H9 (cell line): Measurements from ENCODE around the gene FCMR. TPM values are rescaled to one million over a fixed set of nuclear protein-coding genes. Genes with fewer than 3 reads are reported as not detected.

Experiments
- DNase-seq: peaks from one replicate; pipeline ENCODE4 v3.0.0-alpha.2; 2017
- H2AFZ ChIP-seq: one replicate; pipeline ENCODE4 v1.6.1; 2013; ENCODE audit warnings: mild to moderate bottlenecking, low read length, control low read depth, moderate library complexity
- H2AK5ac ChIP-seq: 2 replicates; pipeline ENCODE4 v1.6.1; 2013; ENCODE audit warnings: low read length, control low read depth, mixed read lengths; ENCODE audit not compliant: insufficient read length
- H2BK120ac ChIP-seq: one replicate; pipeline ENCODE4 v1.6.1; 2013; ENCODE audit warnings: low read depth, mild to moderate bottlenecking, low read length, control low read depth, inconsistent platforms; ENCODE audit not compliant: poor library complexity, severe bottlenecking
- H2BK12ac ChIP-seq: 2 replicates; pipeline ENCODE4 v1.6.1; 2013; ENCODE audit warnings: low read length, control low read depth, mixed read lengths, low read depth; ENCODE audit not compliant: insufficient read length
- H2BK15ac ChIP-seq: 2 replicates; pipeline ENCODE4 v1.6.1; 2013; ENCODE audit warnings: low read depth, low read length, control low read depth
- H2BK20ac ChIP-seq: one replicate; pipeline ENCODE4 v1.6.1; 2013; ENCODE audit warnings: low read depth, mild to moderate bottlenecking, low read length, control low read depth, inconsistent platforms; ENCODE audit not compliant: poor library complexity, severe bottlenecking
- H2BK5ac ChIP-seq: 2 replicates; pipeline ENCODE4 v1.6.1; 2013; ENCODE audit warnings: low read length, control low read depth, mixed read lengths; ENCODE audit not compliant: insufficient read length
- H3K14ac ChIP-seq: 2 replicates; pipeline ENCODE4 v1.6.1; 2013; ENCODE audit warnings: low read length, control low read depth; ENCODE audit not compliant: insufficient read depth
- H3K18ac ChIP-seq: 2 replicates; pipeline ENCODE4 v1.6.1; 2013; ENCODE audit warnings: low read depth, mild to moderate bottlenecking, mixed read lengths, low read length, control low read depth; ENCODE audit not compliant: insufficient read length
- H3K23ac ChIP-seq: 2 replicates; pipeline ENCODE4 v1.6.1; 2013; ENCODE audit warnings: low read length, control low read depth, mixed read lengths, low read depth; ENCODE audit not compliant: insufficient read length
- H3K23me2 ChIP-seq: 2 replicates; pipeline ENCODE4 v1.6.1; 2013; ENCODE audit warnings: low read depth, mild to moderate bottlenecking, mixed read lengths, low read length, control low read depth; ENCODE audit not compliant: insufficient read length, poor library complexity, severe bottlenecking
- H3K27ac ChIP-seq: 2 replicates; pipeline ENCODE4 v1.5.1; 2013; ENCODE audit warnings: low read length, control low read depth, mixed read lengths, low read depth; ENCODE audit not compliant: insufficient read length
- H3K27me3 ChIP-seq: 2 replicates; pipeline ENCODE4 v1.6.1; 2013; ENCODE audit warnings: low read length, control low read depth, inconsistent platforms; ENCODE audit not compliant: insufficient read depth
- H3K4ac ChIP-seq: 2 replicates; pipeline ENCODE4 v1.6.1; 2013; ENCODE audit warnings: low read depth, mild to moderate bottlenecking, control low read depth, inconsistent platforms, low read length, moderate library complexity
- H3K4me1 ChIP-seq: 2 replicates; pipeline ENCODE4 v1.6.1; 2013; ENCODE audit warnings: low read length, control low read depth, inconsistent platforms; ENCODE audit not compliant: insufficient read depth
- H3K4me2 ChIP-seq: 2 replicates; pipeline ENCODE4 v1.6.1; 2013; ENCODE audit warnings: low read length, control low read depth, mixed read lengths; ENCODE audit not compliant: insufficient read length, insufficient read depth
- H3K56ac ChIP-seq: 2 replicates; pipeline ENCODE4 v1.6.1; 2013; ENCODE audit warnings: low read depth, mild to moderate bottlenecking, mixed read lengths, low read length, control low read depth; ENCODE audit not compliant: insufficient read length
- H3K79me1 ChIP-seq: 2 replicates; pipeline ENCODE4 v1.6.1; 2013; ENCODE audit warnings: low read depth, mild to moderate bottlenecking, moderate library complexity, low read length, control low read depth, inconsistent platforms; ENCODE audit not compliant: insufficient read depth, poor library complexity, severe bottlenecking
- H3K79me2 ChIP-seq: 2 replicates; pipeline ENCODE4 v1.6.1; 2013; ENCODE audit warnings: low read length, control low read depth, inconsistent platforms; ENCODE audit not compliant: insufficient read depth
- H3K9ac ChIP-seq: 2 replicates; pipeline ENCODE4 v1.6.1; 2013; ENCODE audit warnings: low read length, control low read depth, mixed read lengths; ENCODE audit not compliant: insufficient read length; ENCODE audit errors: extremely low read depth
- H3K9me3 ChIP-seq: one replicate; pipeline ENCODE4 v1.6.1; 2013; ENCODE audit warnings: low read depth, low read length, inconsistent platforms; ENCODE audit not compliant: control insufficient read depth
- H3T11ph ChIP-seq: one replicate; pipeline ENCODE4 v1.6.1; 2013; ENCODE audit warnings: mild to moderate bottlenecking, low read length, control low read depth, inconsistent platforms
- H4K20me1 ChIP-seq: one replicate; pipeline ENCODE4 v1.6.1; 2013; ENCODE audit not compliant: control insufficient read depth, insufficient read length, insufficient read depth
- H4K5ac ChIP-seq: 2 replicates; pipeline ENCODE4 v1.6.1; 2013; ENCODE audit warnings: low read depth, mild to moderate bottlenecking, mixed read lengths, low read length, control low read depth; ENCODE audit not compliant: insufficient read length
- H4K8ac ChIP-seq: replicated peaks from 2 replicates; pipeline ENCODE4 v1.6.1; 2013; ENCODE audit warnings: low read length, control low read depth, mixed read lengths, low read depth; ENCODE audit not compliant: insufficient read length
- H4K91ac ChIP-seq: 2 replicates; pipeline ENCODE4 v1.6.1; 2013; ENCODE audit warnings: low read depth, mild to moderate bottlenecking, moderate library complexity, mixed read lengths, low read length, control low read depth; ENCODE audit not compliant: insufficient read length
- H3K27ac Mint-ChIP-seq, 3 experiments: 2 replicates in 2 of 3; 3 replicates in 1 of 3; pipeline ENCODE4 v1.8.0; 2020 to 2021; ENCODE audit warnings: mixed read lengths in 3 of 3, mild to moderate bottlenecking in 1 of 3, moderate library complexity in 1 of 3
- H3K27me3 Mint-ChIP-seq: 2 replicates; pipeline ENCODE4 v1.8.0; 2021; ENCODE audit warnings: low read depth, mild to moderate bottlenecking, moderate library complexity, mixed read lengths
- H3K36me3 Mint-ChIP-seq, 3 experiments: 2 replicates in 2 of 3; 3 replicates in 1 of 3; pipeline ENCODE4 v1.8.0; 2020 to 2021; ENCODE audit warnings: low read depth in 3 of 3, mixed read lengths in 3 of 3; ENCODE audit not compliant: insufficient read depth in 1 of 3
- H3K4me1 Mint-ChIP-seq, 2 experiments: 2 replicates each; pipeline ENCODE4 v1.8.0; 2020; ENCODE audit warnings: mixed read lengths in 2 of 2
- H3K4me3 Mint-ChIP-seq, 2 experiments: 2 replicates in 1 of 2; 3 replicates in 1 of 2; pipeline ENCODE4 v1.8.0; 2020 to 2021; ENCODE audit warnings: mild to moderate bottlenecking in 2 of 2, mixed read lengths in 2 of 2, moderate library complexity in 1 of 2
- H3K9me3 Mint-ChIP-seq, 2 experiments: 2 replicates in 1 of 2; 3 replicates in 1 of 2; pipeline ENCODE4 v1.8.0; 2020; ENCODE audit warnings: mild to moderate bottlenecking in 2 of 2, mixed read lengths in 2 of 2, moderate library complexity in 1 of 2
- WGBS: extraction: QIAGEN DNeasy Blood & Tissue Kit; methylation state at CpG from one replicate; pipeline ENCODE4 v1.1.7; 2013; ENCODE audit warnings: missing lambda C conversion rate, low lambda C conversion rate, mixed read lengths; ENCODE audit not compliant: insufficient read length; ENCODE audit errors: extremely low coverage; 5-methylcytosine and 5-hydroxymethylcytosine counted together
- total RNA-seq: library from RNA; stranded (reverse); gene quantifications from 2 replicates; pipeline ENCODE4 v1.2.1, GENCODE V29; 2021
- TF ChIP-seq, protein P1 (sequence below): fragments of 200-600 bp; sonication (generic); conservative IDR thresholded peaks from 3 replicates; pipeline ENCODE4 v1.8.0; 2021; ENCODE audit warnings: antibody characterized with exemption, mild to moderate bottlenecking

FCMR gene
- total RNA-seq, 1 experiment from 2014 or later, result not detected

DNA sequence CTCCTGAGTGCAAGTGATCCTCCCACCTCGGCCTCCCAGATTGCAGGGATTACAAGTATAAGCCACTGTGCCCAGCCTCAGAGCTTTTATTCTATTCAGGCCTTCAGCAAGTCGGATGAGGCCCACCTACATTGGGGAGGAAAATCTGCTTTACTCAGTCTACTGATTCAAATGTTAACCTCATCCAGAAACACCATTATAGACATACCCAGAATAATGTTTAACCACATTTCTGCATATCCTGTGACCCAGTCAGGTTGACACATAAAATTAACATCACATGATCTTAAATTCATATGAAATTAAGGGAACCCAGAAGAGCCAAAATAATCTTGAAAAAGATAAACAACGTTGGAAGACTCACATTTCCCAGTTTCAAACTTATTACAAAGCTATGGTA lies 41.4 kb downstream of the FCMR start:
- H3K79me2 ChIP-seq, result no peaks in the 10 kb centered on the region
- Mint-ChIP-seq H3K27ac (no peak overlapping the region), H3K27me3 (peaks cover 3% of the 10 kb centered on the region), H3K4me1 (no peaks in the 10 kb centered on the region), H3K9me3 (peaks cover 27 to 36% of the 10 kb centered on the region in 2 experiments), H3K36me3 (peaks cover 0 to 14% (median 4%) of the 10 kb centered on the region in 3 experiments; a peak in 5 of 7 replicates), H3K4me3 (no peak overlapping the region)
- H2AFZ ChIP-seq, result no peak overlapping the region
- no peak overlapping the region for H3K14ac ChIP-seq
- no peak overlapping the region for H4K8ac ChIP-seq
- H3K9ac ChIP-seq, result no peak overlapping the region
- H2AK5ac ChIP-seq, result no peak overlapping the region
- H3T11ph ChIP-seq, result no peak overlapping the region
- no peak overlapping the region for H4K5ac ChIP-seq
- H4K20me1 ChIP-seq, result no peaks in the 10 kb centered on the region
- whole genome bisulfite sequencing, result no CpG with 5 or more reads among the region's 3 CpGs
- no peak overlapping the region for H4K91ac ChIP-seq
- no peak overlapping the region for H2BK20ac ChIP-seq
- H3K23ac ChIP-seq, result no peak overlapping the region
- H3K4me1 ChIP-seq, result no peaks in the 10 kb centered on the region
- H3K27me3 ChIP-seq, result no peaks in the 10 kb centered on the region
- no peak overlapping the region for H2BK120ac ChIP-seq
- no peak overlapping the region for H2BK5ac ChIP-seq
- TF ChIP-seq, protein P1, sequence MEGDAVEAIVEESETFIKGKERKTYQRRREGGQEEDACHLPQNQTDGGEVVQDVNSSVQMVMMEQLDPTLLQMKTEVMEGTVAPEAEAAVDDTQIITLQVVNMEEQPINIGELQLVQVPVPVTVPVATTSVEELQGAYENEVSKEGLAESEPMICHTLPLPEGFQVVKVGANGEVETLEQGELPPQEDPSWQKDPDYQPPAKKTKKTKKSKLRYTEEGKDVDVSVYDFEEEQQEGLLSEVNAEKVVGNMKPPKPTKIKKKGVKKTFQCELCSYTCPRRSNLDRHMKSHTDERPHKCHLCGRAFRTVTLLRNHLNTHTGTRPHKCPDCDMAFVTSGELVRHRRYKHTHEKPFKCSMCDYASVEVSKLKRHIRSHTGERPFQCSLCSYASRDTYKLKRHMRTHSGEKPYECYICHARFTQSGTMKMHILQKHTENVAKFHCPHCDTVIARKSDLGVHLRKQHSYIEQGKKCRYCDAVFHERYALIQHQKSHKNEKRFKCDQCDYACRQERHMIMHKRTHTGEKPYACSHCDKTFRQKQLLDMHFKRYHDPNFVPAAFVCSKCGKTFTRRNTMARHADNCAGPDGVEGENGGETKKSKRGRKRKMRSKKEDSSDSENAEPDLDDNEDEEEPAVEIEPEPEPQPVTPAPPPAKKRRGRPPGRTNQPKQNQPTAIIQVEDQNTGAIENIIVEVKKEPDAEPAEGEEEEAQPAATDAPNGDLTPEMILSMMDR, result no peak
- H3K4me2 ChIP-seq, result no peak overlapping the region
- no peak overlapping the region for H3K4ac ChIP-seq
- H3K56ac ChIP-seq, result no peak overlapping the region
- no peak for DNase-seq
- H3K27ac ChIP-seq, result no peak overlapping the region
- no peaks in the 10 kb centered on the region for H3K79me1 ChIP-seq
- no peak overlapping the region for H3K18ac ChIP-seq
- no peak overlapping the region for H2BK12ac ChIP-seq
- H3K23me2 ChIP-seq, result no peaks in the 10 kb centered on the region
- H3K9me3 ChIP-seq, result peaks cover 5% of the 10 kb centered on the region
- no peak overlapping the region for H2BK15ac ChIP-seq
